LNCAP (cell line): Measurements from ENCODE around the gene APBA2.

ENCODE experiments used
- TF ChIP-seq, protein P1 (sequence below): fragments of 450-650 bp; IDR thresholded peaks from 2 replicates; pipeline ENCODE4 v1.5.1; 2017; ENCODE audit warnings: mild to moderate bottlenecking

APBA2 gene

DNA sequence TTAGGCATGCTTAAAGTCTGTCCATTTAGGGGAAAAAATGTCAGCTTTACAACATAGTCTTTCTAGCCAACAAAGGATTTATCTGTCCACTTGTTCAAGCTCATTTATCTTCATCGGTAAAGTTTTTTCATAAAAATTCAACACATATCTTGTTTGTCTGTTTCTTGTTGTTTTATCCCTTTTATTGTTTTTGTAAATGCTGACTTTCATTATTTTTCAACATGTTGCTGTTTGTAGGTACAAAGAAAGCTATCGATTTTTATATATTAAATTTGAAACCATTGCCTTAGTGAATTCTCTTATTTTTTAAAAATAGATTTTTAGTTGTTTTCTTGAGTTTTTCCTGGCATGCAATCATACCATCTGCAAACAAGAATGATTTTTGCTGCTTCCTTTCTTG, 198.1 kb downstream of the APBA2 start:
- TF ChIP-seq, protein P1, sequence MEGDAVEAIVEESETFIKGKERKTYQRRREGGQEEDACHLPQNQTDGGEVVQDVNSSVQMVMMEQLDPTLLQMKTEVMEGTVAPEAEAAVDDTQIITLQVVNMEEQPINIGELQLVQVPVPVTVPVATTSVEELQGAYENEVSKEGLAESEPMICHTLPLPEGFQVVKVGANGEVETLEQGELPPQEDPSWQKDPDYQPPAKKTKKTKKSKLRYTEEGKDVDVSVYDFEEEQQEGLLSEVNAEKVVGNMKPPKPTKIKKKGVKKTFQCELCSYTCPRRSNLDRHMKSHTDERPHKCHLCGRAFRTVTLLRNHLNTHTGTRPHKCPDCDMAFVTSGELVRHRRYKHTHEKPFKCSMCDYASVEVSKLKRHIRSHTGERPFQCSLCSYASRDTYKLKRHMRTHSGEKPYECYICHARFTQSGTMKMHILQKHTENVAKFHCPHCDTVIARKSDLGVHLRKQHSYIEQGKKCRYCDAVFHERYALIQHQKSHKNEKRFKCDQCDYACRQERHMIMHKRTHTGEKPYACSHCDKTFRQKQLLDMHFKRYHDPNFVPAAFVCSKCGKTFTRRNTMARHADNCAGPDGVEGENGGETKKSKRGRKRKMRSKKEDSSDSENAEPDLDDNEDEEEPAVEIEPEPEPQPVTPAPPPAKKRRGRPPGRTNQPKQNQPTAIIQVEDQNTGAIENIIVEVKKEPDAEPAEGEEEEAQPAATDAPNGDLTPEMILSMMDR, result no peak

DNA sequence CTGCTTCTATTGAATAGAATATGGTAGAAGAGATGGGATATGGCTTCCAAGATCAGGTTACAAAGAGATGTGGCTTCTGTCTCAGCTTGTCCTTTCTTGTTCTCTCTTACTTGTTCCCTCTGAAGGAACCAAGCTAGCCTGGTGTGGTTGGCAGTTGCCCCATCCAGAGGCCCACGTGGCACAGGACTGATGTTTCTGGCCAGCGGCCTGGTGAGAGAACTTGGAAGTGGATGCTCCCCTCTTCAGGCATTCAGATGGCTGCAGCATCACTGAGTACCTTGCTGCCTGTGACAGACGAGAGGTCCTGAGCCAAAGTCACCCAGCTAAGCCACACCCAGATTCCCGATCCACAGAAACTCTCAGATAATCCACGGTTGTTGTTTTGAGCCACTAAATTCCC, 200.2 kb downstream of the APBA2 start:
- TF ChIP-seq, protein P1, result no peak

DNA sequence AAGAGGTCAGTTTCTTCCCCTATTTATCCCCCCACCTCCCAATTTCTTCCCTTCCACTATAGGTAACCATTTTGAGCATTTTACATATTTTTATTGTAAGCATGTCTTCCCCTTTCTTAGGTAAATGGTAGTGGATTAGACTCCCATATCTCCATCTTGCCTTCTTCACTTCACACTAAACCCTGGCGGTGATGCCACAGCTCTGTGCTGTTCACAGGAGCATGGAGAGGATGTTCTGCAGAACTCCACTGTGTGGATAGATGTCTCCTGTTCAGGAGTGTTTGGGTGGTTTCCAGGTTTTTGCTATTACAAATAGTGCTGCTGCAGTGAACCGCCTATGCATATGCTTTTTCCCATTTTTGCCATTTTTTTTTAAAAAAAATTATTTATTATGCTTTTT, 201.1 kb downstream of the APBA2 start:
- TF ChIP-seq, protein P1, result no peak

DNA sequence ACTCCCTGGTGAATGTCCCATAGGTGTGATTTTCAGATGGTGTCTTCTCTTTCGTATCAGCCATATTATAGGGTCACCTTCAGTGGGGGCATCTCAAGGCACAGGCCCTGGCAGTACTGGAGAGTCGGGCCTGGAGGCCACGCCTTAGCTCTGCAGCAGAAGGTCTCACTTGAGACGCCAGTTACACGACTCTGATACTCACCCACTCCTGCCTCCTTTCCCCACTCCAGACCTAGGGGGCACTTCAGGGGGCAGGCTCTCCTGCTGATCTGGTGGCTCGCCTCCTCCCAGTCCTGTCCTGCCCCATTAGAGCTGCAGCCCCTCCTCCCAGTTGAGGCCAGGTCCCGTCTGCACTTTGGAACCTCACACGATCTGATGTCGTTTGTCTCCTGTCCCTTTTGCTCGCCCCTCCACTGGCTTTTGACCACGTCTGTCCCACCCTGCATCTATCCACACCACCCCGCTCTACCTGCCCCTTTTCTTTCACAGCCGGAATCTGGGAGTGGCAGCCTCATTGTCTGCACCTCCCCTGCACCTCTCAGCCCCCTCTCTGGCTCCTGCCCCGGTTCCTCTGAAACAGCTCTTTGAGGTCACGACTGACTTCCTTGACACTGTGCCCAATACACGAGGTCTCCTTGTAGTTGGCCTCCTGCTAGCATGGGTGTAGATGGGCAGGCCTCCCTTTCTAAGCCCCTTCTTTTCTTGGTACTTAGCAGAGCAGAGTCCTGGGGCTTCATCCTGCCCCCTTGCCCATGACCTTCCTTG, 201.9 kb downstream of the APBA2 start:
- TF ChIP-seq, protein P1, result no peak

DNA sequence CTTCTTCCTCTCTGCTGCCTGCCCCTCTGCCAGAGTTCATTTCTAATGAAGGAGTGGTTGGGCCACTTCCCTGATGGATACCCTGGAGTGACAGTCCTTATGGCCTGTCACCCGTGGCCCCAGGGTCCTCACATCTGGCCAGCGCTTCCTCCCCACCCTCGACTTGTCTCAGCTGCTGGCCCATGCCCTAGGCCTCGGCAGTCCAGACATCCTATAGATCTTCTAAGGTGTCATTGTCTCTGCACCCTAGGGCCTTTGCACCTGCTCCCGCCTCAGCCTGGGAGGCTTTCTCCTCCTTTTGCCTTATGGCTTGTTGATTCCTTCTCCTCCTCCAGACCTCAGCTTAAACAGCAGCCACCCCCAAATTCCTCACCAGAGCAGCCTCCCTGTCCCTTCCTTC, 202.9 kb downstream of the APBA2 start:
- TF ChIP-seq, protein P1, result no peak

DNA sequence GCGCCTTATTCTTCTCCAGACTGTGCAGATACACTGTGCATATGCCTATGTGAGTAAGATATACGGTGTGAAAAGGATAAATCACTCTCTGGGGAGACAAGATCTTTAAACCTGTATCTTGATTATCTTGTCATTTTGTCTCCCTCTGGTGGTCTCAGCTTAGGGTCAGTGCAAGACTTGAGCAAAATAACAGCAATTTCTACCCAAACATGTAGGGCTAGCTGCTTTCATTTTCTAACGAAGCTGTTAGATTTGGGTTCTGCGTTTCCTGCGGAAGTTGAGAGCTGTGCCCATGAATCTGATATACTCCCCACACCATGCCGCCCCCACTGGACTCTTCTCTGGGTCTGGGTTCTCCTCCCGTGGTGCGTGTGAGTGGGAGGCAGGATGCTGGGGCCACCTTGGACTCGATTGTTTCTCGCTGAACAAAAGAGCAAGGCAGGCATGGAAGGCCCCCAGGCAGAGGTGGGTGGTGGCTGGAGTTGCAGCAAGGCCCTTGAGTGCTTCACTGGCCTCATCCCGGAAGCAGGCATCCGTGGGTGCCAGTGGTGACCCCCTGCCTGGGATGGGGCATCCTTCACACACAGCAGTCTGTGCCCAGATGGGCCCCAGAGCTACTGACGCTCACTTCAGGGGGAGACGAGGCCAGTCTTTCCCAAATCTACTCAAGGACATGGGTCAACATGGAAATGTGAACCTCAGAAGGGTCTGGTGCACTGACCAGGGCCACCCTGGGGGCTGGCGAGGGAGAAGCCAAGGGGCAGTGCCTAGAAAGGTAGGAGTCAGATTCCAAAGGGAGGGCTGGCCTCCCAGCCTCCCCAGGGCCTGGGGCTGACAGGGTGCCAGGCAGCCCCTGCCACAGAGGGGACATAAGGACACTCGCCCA, 204.2 kb downstream of the APBA2 start:
- TF ChIP-seq, protein P1, result no peak

DNA sequence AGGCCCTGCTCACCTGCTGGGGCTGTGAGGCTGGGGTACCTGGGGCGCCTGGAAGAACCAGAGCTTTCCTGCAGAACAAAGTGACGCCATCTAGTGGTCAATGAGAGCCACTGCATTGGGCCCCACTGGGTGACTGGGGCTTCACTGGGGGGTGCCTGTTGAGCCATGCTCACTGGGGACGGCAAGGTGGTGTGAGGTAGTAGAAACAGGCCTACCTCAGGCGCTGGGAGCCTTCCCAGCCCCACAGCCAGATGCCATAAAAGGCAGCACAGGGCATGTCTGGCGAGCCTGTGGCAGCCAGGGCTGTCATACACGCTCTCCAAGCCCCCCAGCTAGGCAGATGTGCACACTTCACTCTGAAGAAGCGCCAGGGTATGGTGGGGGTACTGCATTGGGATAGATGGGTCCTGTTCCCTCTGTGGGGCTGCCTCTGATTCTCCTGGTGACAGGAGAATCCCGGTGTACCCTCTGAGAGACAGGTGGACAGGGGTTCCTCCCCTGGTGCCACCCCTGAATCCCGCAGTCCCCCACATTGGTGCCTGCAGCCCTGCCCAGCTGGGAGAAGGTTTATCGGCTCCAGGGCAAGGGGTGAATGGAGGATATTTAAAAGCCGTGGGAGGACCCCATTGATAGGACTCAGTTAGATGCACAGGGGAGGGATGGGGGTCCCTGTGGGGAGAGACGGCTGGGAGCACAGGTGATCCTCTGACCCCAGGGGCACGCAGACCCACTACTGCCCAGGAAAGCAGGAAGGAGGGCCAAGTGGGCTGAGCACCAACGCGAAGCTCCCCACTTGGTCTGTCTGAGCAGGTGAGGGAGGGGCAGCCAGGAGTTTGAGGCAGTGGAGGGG, 205.1 kb downstream of the APBA2 start:
- TF ChIP-seq, protein P1, result peak; percentile 95
